HepG2 (cell line): Measurements from ENCODE around the gene PLEKHG4. TPM values are rescaled to one million over a fixed set of nuclear protein-coding genes. Genes with fewer than 3 reads are reported as not detected.

Experiments used
- AKNA ChIP-seq: sonication (generic); formaldehyde crosslinking; IDR thresholded peaks from 2 replicates; pipeline ENCODE4 v1.4.0; 2020; ENCODE audit warnings: missing genetic modification reagents, borderline replicate concordance
- ATF3 ChIP-seq: sonication (generic); formaldehyde crosslinking; IDR thresholded peaks from 2 replicates; pipeline ENCODE4 v1.4.0; 2020; ENCODE audit warnings: missing genetic modification reagents
- CERS6 ChIP-seq: sonication (generic); formaldehyde crosslinking; IDR thresholded peaks from 2 replicates; pipeline ENCODE4 v1.5.0; 2020; ENCODE audit warnings: missing genetic modification reagents
- CREB3 ChIP-seq: sonication (generic); formaldehyde crosslinking; IDR thresholded peaks from 2 replicates; pipeline ENCODE4 v1.5.0; 2020; ENCODE audit warnings: missing genetic modification reagents
- GZF1 ChIP-seq: sonication (generic); formaldehyde crosslinking; IDR thresholded peaks from 2 replicates; pipeline ENCODE4 v1.5.1; 2020; ENCODE audit warnings: mild to moderate bottlenecking, missing genetic modification reagents
- HNRNPK ChIP-seq: fragments of 200-400 bp; formaldehyde crosslinking; IDR thresholded peaks from 2 replicates; pipeline ENCODE4 v1.6.1; 2018; ENCODE audit warnings: low read length, low read depth, moderate library complexity, mild to moderate bottlenecking; ENCODE audit not compliant: poor library complexity, severe bottlenecking
- IRF2 ChIP-seq: IDR thresholded peaks from 2 replicates; pipeline ENCODE4 v1.6.1; 2018; ENCODE audit warnings: missing genetic modification reagents, missing compliant biosample characterization
- LRRFIP1 ChIP-seq: sonication (generic); formaldehyde crosslinking; conservative IDR thresholded peaks from 2 replicates; pipeline ENCODE4 v1.4.0; 2020; ENCODE audit warnings: missing genetic modification reagents
- MAFG ChIP-seq: sonication (generic); formaldehyde crosslinking; IDR thresholded peaks from 2 replicates; pipeline ENCODE4 v1.5.1; 2020; ENCODE audit warnings: mild to moderate bottlenecking, missing genetic modification reagents
- MXD1 ChIP-seq: sonication (generic); formaldehyde crosslinking; IDR thresholded peaks from 2 replicates; pipeline ENCODE4 v1.4.0; 2020; ENCODE audit warnings: mild to moderate bottlenecking, missing genetic modification reagents
- POLR2AphosphoS2 ChIP-seq: IDR thresholded peaks from 2 replicates; pipeline ENCODE4 v1.6.1; 2011; ENCODE audit warnings: low read depth, low read length, improper control_type of control experiment
- TCF12 ChIP-seq, 2 experiments: fragments of 450-650 bp in 1 of 2; sonication (generic) in 1 of 2; formaldehyde crosslinking in 1 of 2; IDR thresholded peaks; 2 replicates each; pipeline versions ENCODE4 v1.6.1 to v1.8.0; 2017 to 2022; ENCODE audit warnings: antibody characterized with exemption in 1 of 2, mild to moderate bottlenecking in 1 of 2, missing genetic modification reagents in 1 of 2, moderate library complexity in 1 of 2
- TRIM22 ChIP-seq: fragments of 450-650 bp; IDR thresholded peaks from 2 replicates; pipeline ENCODE4 v1.6.1; 2017
- ZNF136 ChIP-seq: sonication (generic); formaldehyde crosslinking; IDR thresholded peaks from 2 replicates; pipeline ENCODE4 v1.8.1; 2022; ENCODE audit warnings: low read depth, mild to moderate bottlenecking, moderate library complexity, missing genetic modification reagents
- ZNF180 ChIP-seq: sonication (generic); formaldehyde crosslinking; IDR thresholded peaks from 2 replicates; pipeline ENCODE4 v1.4.0; 2020; ENCODE audit warnings: low read depth, missing genetic modification reagents, borderline replicate concordance
- ZNF256 ChIP-seq: sonication (generic); formaldehyde crosslinking; conservative IDR thresholded peaks from 2 replicates; pipeline ENCODE4 v1.4.0; 2020; ENCODE audit warnings: missing genetic modification reagents
- polyA plus RNA-seq, 8 experiments: library from polyadenylated mRNA; depleted of rRNA in 3 of 8; stranded (reverse) in 7 of 8; unstranded in 1 of 8; fragments of >200 nt; fragmentation: Illumina TruSeq in 4 of 8; extraction: Trizol in 4 of 8; gene quantifications; 2 replicates each; pipeline versions ENCODE4 v1.2.1 to v1.2.3, GENCODE V29; 2011 to 2016; ENCODE audit warnings: low read depth in 4 of 8, missing spikeins in 1 of 8, mixed read lengths in 1 of 8; ENCODE audit not compliant: insufficient read depth in 1 of 8
- total RNA-seq, 5 experiments: library from RNA; depleted of rRNA; stranded (reverse); fragments of >200 nt; fragmentation: Illumina TruSeq; extraction: Trizol; gene quantifications; 2 replicates each; pipeline ENCODE4 v1.2.3, GENCODE V29; 2016; ENCODE audit warnings: low read depth in 1 of 5

The PLEKHG4 gene
- total and polyA plus RNA-seq, 2 of the 13 experiments (the other 11 are each of a cell fraction or from before 2014, with no cell fraction given): 7.1 to 13.6 TPM

- TF ChIP-seq MXD1 (CRISPR knock-in tag) (peak; percentile 78; the same call in 1 of the 2 replicates), POLR2AphosphoS2 (no peak), MAFG (CRISPR knock-in tag) (no peak), IRF2 (0 out of 2 replicates have a peak, but pooled peaks have one; percentile 49), ATF3 (no peak; the same call in none of the 2 replicates), AKNA (CRISPR knock-in tag) (no peak), ZNF180 (CRISPR knock-in tag) (no peak), ZNF136 (CRISPR knock-in tag) (no peak), TCF12 (IDR thresholded peaks at IDR 0.05) (no peak), TCF12 (CRISPR knock-in tag; IDR thresholded peaks at IDR 0.05) (no peak), CERS6 (CRISPR knock-in tag) (peak; percentile 77; the same call in 1 of the 2 replicates), HNRNPK (peak; percentile 66), TRIM22 (no peak), GZF1 (CRISPR knock-in tag) (no peak), LRRFIP1 (CRISPR knock-in tag) (no peak), CREB3 (CRISPR knock-in tag) (no peak), ZNF256 (CRISPR knock-in tag) (no peak)
These were observed at the start of gene PLEKHG4 (continued) for GRCh38 chr16:67279296-67280089.
